Fibroblast of mammary gland (primary cell): Measurements from ENCODE around the gene SLC22A7.

Experiments used
- DNase-seq: peaks from one replicate; pipeline ENCODE4 v3.0.0-alpha.2; 2010; ENCODE audit warnings: low read depth
- H3K4me3 ChIP-seq: 2 replicates; pipeline ENCODE4 v1.5.1; 2011; ENCODE audit warnings: low read depth, mild to moderate bottlenecking, low read length, moderate library complexity; ENCODE audit not compliant: control insufficient read depth
- CTCF ChIP-seq: conservative IDR thresholded peaks from 2 replicates; pipeline ENCODE4 v1.5.1; 2011; ENCODE audit warnings: low read depth, low read length, inconsistent platforms; ENCODE audit not compliant: control insufficient read depth, insufficient read depth

The SLC22A7 gene

GRCh38 chr6:43290339-43290904, 7.6 kb upstream of the SLC22A7 start:
- DNase-seq: no peak
- H3K4me3 ChIP-seq: no peak overlapping the region
- TF ChIP-seq CTCF: no peak

- no peak for TF ChIP-seq CTCF
- DNase-seq: no peak
- H3K4me3 ChIP-seq: no peak overlapping the region
These were observed 7.1 kb upstream of the SLC22A7 start for GRCh38 chr6:43290905-43291355.

DNA sequence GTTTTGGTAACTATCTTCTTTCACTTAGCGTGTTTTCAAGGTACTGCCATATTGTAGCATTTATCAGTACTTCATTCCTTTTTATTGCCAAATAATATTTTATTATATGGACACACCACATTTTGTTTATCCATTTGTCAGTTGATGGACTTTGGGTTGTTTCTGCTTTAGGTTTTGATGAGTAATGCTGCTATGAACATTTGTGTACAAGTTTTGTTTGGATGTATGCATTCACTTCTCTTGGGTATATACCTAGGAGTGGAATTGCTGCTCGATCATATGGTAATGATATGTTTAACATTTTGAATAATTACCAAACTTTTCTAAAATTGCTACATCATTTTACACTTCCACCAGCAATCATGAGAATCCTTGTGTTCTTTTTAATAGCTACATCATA, 6.4 kb upstream of the SLC22A7 start:
- DNase-seq: no peak
- no peak for TF ChIP-seq CTCF
- no peak overlapping the region for H3K4me3 ChIP-seq

DNA sequence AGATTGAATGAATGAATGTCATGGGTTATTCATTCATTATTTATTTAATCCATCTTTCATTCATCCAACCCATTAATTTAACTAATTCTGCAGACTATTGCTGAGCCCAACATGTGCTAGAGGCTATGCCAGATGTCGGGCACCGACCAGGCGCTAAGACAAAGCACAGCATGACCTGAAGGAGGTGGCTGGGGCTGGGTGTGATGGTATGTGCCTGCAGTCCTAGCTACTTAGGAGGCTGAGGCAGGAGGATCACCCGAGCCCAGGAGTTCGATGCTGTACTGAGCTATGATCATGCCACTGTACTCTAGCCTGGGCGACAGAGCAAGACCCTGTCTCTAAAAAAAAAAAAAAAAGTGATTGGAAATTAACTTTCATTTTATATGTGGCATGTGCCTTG, 5.7 kb upstream of the SLC22A7 start:
- no peak for DNase-seq
- TF ChIP-seq CTCF: no peak
- H3K4me3 ChIP-seq: no peak overlapping the region

- no peak overlapping the region for H3K4me3 ChIP-seq
- TF ChIP-seq CTCF: no peak
- no peak for DNase-seq
These were observed 5.2 kb upstream of the SLC22A7 start for GRCh38 chr6:43292763-43293318.

DNA sequence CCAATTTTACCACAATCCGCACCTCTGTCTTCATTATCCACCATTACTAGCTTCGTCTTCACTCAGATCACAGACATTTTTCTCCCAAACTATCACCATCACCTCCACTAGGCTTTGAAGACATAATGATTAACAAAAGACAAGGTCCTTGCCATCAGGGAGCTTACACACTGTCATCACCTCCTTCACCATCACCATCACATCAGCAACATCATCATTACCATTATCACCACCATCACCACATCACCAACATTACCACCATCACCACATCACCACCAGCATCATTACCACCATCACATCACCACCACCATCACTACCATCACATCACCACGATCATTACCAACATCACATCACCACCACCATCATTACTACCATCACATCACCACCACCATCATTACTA, 4.4 kb upstream of the SLC22A7 start:
- no peak for TF ChIP-seq CTCF
- no peak overlapping the region for H3K4me3 ChIP-seq
- DNase-seq: no peak

DNA sequence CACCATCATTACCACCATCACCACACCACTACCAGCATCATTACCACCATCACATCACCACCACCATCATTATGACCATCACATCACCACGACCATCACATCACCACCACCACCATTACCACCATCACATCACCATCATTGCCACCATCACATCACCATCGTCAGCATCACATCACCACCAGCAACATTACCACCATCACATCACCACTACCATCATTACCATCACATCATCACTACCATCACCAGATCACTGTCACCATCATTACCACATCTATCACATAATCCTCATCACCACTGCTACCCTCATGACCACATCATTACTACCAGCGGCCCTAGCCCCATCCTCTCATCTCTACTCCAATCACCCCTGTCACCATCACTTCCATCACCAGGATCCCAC, 3.5 kb upstream of the SLC22A7 start:
- no peak for DNase-seq
- no peak for TF ChIP-seq CTCF
- H3K4me3 ChIP-seq: no peak overlapping the region
